ENCODE data around the gene MAPK13. TPM values are rescaled to one million over a fixed set of nuclear protein-coding genes. Genes with fewer than 3 reads are reported as not detected.
"Not testable (repeated sequence)": the region's sequence is repeated elsewhere in the genome, so short reads cannot be mapped to it uniquely, and the experiment has no call there.

Gene MAPK13
- total and polyA plus RNA-seq, 4 donors, result 2.2 to 20.3 (median 11.5) TPM

DNA sequence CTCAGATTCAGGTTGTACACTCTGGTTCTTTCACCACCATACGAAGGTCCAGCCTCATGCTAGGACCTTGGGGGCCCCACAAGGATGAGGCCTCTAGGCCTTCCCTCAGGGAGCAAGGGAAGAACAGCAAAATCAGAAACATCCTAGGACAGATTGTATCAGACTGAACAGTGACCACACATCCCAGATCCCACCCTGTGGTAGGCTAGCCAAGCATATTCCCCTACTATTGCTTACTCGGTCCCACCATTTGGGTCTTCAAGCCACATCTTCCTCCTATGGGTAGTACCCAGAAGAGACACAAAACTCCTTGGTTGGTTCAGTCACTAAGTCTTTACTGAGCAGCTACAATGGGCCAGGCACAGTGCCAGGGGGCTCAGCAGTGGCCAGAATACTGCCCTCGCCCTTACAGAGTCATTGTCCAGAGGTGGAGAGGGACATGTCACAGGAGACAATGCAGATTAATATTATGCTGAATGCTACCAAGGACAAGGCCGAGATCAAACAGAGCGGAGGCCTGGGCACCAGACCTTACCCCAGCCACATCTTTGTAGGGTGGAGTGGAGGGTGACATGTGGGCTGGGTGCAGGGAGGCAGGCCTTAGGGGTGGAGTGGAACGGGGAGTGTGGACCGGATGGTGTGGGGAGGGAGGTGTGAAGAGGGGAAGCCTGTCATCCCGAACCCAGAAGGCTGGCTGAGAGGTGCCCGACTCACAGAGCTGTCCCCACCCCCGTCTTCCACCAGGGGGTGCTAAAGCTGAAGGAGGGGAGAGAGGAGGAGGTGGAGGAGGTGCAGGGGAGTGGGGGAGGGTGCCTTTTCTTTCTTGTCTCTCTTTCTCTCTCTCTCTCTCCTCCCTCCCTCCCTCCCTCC, 6.8 kb upstream of the MAPK13 start:
- Histone ChIP-seq H3K27ac (ENCODE audit: low read depth in 1 of 2, low read length in 2 of 2) (no peak overlapping the region), H3K4me3 (ENCODE audit: low read length in 2 of 2) (no peak overlapping the region), H3K27me3 (ENCODE audit: control insufficient read depth in 1 of 2, insufficient read depth in 2 of 2, low read length in 1 of 2) (no peaks in the 10 kb centered on the region), H3K4me1 (ENCODE audit: control insufficient read depth in 1 of 2, insufficient read depth in 2 of 2, low read length in 2 of 2) (no peaks in the 10 kb centered on the region), H3K36me3 (ENCODE audit: control insufficient read depth in 1 of 2, insufficient read depth in 2 of 2, low read length in 1 of 2) (no peaks in the 10 kb centered on the region), H3K9me3 (ENCODE audit: control insufficient read depth, low read length) (no peaks in the 10 kb centered on the region)
- intact Hi-C loops (cut with DNase I), result loop anchor here (2.0 to 10.0 kb wide), 4 partner anchors 71 to 244 kb away; partner anchors contain the start of gene BRPF3 (in 1 of the 2)
- WGBS, 2 donors, result 37 to 41% methylated on average over 9 to 10 of the region's 10 CpGs
- peak; percentile 87 for ATAC-seq (ENCODE audit: low FRiP score)
- DNase-seq, result peak; percentile 88 to 92

DNA sequence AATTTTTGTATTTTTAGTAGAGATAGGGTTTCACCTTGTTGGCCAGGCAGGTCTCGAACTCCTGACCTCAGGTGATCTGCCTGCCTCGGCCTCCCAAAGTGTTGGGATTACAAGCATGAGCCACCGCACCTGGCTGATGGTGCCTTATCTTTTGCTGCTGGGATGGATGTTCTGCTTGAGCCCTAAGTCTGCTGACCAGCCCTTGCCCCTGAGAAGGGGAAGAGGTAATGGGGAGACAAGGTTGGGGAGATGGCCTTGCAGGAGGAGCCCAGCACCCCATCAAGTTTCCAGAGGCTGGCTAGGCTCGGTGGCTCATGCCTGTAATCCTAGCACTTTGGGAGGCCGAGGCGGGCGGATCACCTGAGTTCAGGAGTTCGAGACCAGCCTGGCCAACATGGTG, 6.0 kb upstream of the MAPK13 start:
- DNase-seq; ATAC-seq (ENCODE audit: low FRiP score); H3K27me3 ChIP-seq (ENCODE audit: control insufficient read depth in 1 of 2, insufficient read depth in 2 of 2, low read length in 1 of 2); H3K4me1 ChIP-seq (ENCODE audit: control insufficient read depth in 1 of 2, insufficient read depth in 2 of 2, low read length in 2 of 2); H3K9me3 ChIP-seq (ENCODE audit: control insufficient read depth, low read length); H3K4me3 ChIP-seq (ENCODE audit: low read length in 2 of 2); H3K36me3 ChIP-seq (ENCODE audit: control insufficient read depth in 1 of 2, insufficient read depth in 2 of 2, low read length in 1 of 2); H3K27ac ChIP-seq (ENCODE audit: low read depth in 1 of 2, low read length in 2 of 2): not testable (repeated sequence)
- 85 to 87% methylated on average over 5 to 8 of the region's 8 CpGs for WGBS, 2 donors
- intact Hi-C loops (cut with DNase I), result loop anchor here (2.0 to 10.0 kb wide), 4 partner anchors 70 to 243 kb away; partner anchors contain the start of gene BRPF3 (in 1 of the 2)

DNA sequence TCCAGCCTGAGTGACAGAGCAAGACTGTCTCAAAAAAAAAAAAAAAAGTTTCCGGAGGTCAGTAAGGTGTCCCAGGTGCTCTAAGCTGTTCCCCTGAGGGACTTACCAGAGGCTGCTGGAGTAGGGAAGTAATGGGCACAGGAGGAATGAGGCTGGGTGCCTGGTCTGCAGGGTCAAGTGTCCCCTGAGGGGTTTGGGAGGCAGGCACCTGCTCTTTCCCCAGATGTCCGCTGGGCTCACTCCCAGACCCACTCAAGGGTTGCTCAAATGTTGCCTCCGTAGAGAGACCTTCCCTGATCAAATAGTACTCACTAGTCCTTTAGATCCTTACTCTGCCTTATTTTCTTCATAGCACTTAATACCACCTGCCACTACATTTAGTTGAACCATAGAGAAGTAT, 5.4 kb upstream of the MAPK13 start:
- Histone ChIP-seq H3K27me3 (ENCODE audit: control insufficient read depth in 1 of 2, insufficient read depth in 2 of 2, low read length in 1 of 2) (no peaks in the 10 kb centered on the region), H3K4me1 (ENCODE audit: control insufficient read depth in 1 of 2, insufficient read depth in 2 of 2, low read length in 2 of 2) (no peaks in the 10 kb centered on the region), H3K4me3 (ENCODE audit: low read length in 2 of 2) (no peak overlapping the region), H3K27ac (ENCODE audit: low read depth in 1 of 2, low read length in 2 of 2) (no peak overlapping the region), H3K36me3 (ENCODE audit: control insufficient read depth in 1 of 2, insufficient read depth in 2 of 2, low read length in 1 of 2) (no peaks in the 10 kb centered on the region), H3K9me3 (ENCODE audit: control insufficient read depth, low read length) (no peaks in the 10 kb centered on the region)
- ATAC-seq (ENCODE audit: low FRiP score), result no peak
- 68 to 75% methylated on average over 3 of the region's 3 CpGs for WGBS, 2 donors
- intact Hi-C loops (cut with DNase I), result loop anchor here (2.0 to 10.0 kb wide), 4 partner anchors 70 to 242 kb away; partner anchors contain the start of gene BRPF3 (in 1 of the 2)
- DNase-seq, result no peak

DNA sequence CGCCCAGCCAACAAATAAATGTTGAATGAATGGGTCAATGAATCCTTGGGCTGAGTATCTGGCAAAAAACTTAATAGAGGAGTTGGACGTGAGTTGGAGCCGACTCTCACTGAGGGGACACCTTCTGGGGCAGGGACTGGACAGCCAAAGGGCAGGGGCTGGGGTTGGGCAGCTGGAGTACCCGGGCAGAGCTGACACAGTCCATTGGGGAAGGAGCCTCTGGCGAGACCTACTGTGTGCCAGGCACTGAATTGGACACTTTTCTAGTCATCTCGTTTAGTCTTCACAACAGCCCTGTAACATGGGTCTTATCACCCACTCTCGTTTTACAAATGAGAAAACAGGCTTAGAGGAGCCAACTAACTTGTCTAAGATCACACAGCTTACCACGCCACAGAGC, 4.7 kb upstream of the MAPK13 start:
- H3K9me3 ChIP-seq (ENCODE audit: control insufficient read depth, low read length), result no peaks in the 10 kb centered on the region
- no peak overlapping the region for H3K4me3 ChIP-seq (ENCODE audit: low read length in 2 of 2)
- intact Hi-C loops (cut with DNase I), result loop anchor here (2.0 to 10.0 kb wide), 2 partner anchors 69 kb away; partner anchors contain the start of gene BRPF3 (in 1 of the 2)
- DNase-seq (no peak), ATAC-seq (ENCODE audit: low FRiP score) (no peak)
- H3K4me1 ChIP-seq (ENCODE audit: control insufficient read depth in 1 of 2, insufficient read depth in 2 of 2, low read length in 2 of 2), result no peaks in the 10 kb centered on the region
- no peak overlapping the region for H3K27ac ChIP-seq (ENCODE audit: low read depth in 1 of 2, low read length in 2 of 2)
- no peaks in the 10 kb centered on the region for H3K27me3 ChIP-seq (ENCODE audit: control insufficient read depth in 1 of 2, insufficient read depth in 2 of 2, low read length in 1 of 2)
- no peaks in the 10 kb centered on the region for H3K36me3 ChIP-seq (ENCODE audit: control insufficient read depth in 1 of 2, insufficient read depth in 2 of 2, low read length in 1 of 2)
- 75 to 76% methylated on average over 8 of the region's 8 CpGs for WGBS, 2 donors

DNA sequence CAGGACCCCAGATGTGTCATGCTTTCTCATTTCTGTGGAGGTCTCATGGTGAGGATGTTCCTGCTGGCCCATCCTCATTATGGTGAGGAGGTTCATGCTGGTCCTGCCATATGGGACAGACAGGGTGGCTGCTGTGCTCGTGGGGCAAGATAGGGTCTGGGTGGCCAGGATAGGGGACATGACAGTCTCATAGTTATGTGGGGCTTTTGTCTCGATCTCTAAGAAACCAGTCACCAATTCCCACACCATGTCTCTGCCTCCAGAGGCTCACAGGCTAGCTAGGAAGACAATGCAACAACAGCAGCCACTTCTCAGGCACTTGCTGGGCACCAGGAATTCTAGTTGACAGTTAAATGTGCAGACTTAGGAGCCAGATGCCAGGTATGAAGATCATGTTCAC, 4.2 kb upstream of the MAPK13 start:
- intact Hi-C loops (cut with DNase I), result loop anchor here in 1 of 2 donors (10.0 kb wide), 1 partner anchor 69 kb away; the partner anchor contains the start of gene BRPF3
- no peaks in the 10 kb centered on the region for H3K27me3 ChIP-seq (ENCODE audit: control insufficient read depth in 1 of 2, insufficient read depth in 2 of 2, low read length in 1 of 2)

DNA sequence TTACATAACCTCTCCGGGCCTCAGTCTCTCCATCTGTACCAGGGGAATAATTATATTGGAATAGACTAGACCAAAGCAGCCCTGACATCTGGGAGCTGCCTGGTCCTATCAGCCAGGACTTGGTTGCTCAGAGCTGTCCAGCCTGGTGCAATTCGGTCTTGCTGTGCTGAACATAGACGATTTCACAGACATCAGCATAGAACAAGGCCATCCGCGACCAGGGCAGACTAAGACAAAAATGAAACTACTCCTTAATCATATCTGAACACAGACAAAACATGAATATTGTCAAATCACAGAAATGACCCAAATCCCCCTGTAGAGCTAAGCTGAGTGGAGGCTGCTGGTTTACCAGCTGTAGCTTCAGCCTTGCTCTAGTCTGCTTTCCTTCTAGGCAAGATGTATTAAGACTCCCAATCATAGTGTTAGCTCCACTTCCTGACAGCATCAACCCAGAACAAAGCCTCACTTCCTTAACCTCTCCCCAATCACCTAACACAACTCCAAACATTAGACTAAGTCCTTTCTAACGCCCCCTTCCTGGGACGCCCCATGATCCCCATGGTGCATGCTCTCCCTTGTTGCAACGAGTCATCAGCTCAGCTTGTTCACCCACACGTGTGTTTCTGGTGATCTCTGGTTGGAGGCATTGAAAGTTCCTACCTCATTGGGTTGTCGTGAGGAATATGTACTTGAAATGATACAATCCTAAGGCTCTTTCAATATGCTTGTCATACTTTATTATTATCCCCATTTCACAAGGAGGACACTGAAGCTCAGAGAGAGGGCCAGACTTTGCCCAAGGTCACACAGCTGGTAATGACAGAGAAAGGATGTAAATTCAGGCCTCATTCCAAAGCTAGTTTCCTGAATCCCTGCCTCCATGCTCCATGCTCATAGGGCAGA, 3.5 kb upstream of the MAPK13 start:
- Histone ChIP-seq H3K9me3 (ENCODE audit: control insufficient read depth, low read length) (no peaks in the 10 kb centered on the region), H3K27me3 (ENCODE audit: control insufficient read depth in 1 of 2, insufficient read depth in 2 of 2, low read length in 1 of 2) (no peaks in the 10 kb centered on the region), H3K36me3 (ENCODE audit: control insufficient read depth in 1 of 2, insufficient read depth in 2 of 2, low read length in 1 of 2) (no peaks in the 10 kb centered on the region), H3K4me1 (ENCODE audit: control insufficient read depth in 1 of 2, insufficient read depth in 2 of 2, low read length in 2 of 2) (no peaks in the 10 kb centered on the region), H3K4me3 (ENCODE audit: low read length in 2 of 2) (no peak overlapping the region), H3K27ac (ENCODE audit: low read depth in 1 of 2, low read length in 2 of 2) (no peak overlapping the region)
- intact Hi-C loops (cut with DNase I), result loop anchor here in 1 of 2 donors (10.0 kb wide), 1 partner anchor 68 kb away; the partner anchor contains the start of gene BRPF3
- ATAC-seq (ENCODE audit: low FRiP score) (no peak), DNase-seq (no peak)
- WGBS, 2 donors, result 82% methylated on average over 10 of the region's 10 CpGs

More for the DNA sequence above, 4.2 kb upstream of the MAPK13 start:
- Histone ChIP-seq H3K27ac (ENCODE audit: low read depth in 1 of 2, low read length in 2 of 2) (no peak overlapping the region), H3K4me1 (ENCODE audit: control insufficient read depth in 1 of 2, insufficient read depth in 2 of 2, low read length in 2 of 2) (no peaks in the 10 kb centered on the region), H3K36me3 (ENCODE audit: control insufficient read depth in 1 of 2, insufficient read depth in 2 of 2, low read length in 1 of 2) (no peaks in the 10 kb centered on the region), H3K4me3 (ENCODE audit: low read length in 2 of 2) (no peak overlapping the region), H3K9me3 (ENCODE audit: control insufficient read depth, low read length) (no peaks in the 10 kb centered on the region)
- DNase-seq (no peak), ATAC-seq (ENCODE audit: low FRiP score) (no peak)
- WGBS, 2 donors, result 78 to 86% methylated on average over 2 of the region's 2 CpGs

DNA sequence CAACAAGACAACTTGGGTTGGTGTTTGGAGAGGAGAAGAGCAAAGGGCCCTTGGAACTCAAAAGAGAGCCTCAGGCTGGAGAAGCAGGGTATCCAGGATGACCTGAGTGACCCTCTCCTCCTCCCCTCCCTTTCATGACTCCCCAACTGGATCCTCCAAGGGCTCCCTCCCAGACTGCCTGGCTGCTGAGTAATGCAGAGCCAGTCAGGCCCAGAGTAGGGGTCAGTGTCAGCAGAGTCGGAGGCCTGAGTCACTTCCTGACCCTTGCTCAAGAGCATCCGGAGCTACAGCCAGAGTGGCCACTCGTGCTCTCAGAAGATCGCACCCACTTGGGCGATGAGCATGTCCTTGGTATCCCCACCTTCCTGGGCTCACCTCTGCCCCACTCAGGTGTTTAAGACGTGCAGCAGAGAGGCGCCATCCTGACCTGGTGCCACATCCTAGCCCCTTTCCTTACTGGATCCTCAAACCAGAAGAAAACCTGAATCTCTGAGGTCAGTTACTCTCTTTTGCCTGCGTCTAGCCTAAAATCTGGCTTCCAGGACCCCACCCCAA, 2.8 kb upstream of the MAPK13 start:
- Histone ChIP-seq H3K4me1 (ENCODE audit: control insufficient read depth in 1 of 2, insufficient read depth in 2 of 2, low read length in 2 of 2) (no peaks in the 10 kb centered on the region), H3K36me3 (ENCODE audit: control insufficient read depth in 1 of 2, insufficient read depth in 2 of 2, low read length in 1 of 2) (no peaks in the 10 kb centered on the region), H3K27ac (ENCODE audit: low read depth in 1 of 2, low read length in 2 of 2) (no peak overlapping the region), H3K27me3 (ENCODE audit: control insufficient read depth in 1 of 2, insufficient read depth in 2 of 2, low read length in 1 of 2) (no peaks in the 10 kb centered on the region), H3K4me3 (ENCODE audit: low read length in 2 of 2) (no peak overlapping the region), H3K9me3 (ENCODE audit: control insufficient read depth, low read length) (no peaks in the 10 kb centered on the region)
- DNase-seq (peak in 1 of 2 donors; percentile 87), ATAC-seq (ENCODE audit: low FRiP score) (peak; percentile 61)
- WGBS, 2 donors, result 85 to 87% methylated on average over 8 of the region's 8 CpGs
- intact Hi-C loops (cut with DNase I), result loop anchor here in 1 of 2 donors (10.0 kb wide), 1 partner anchor 67 kb away; the partner anchor contains the start of gene BRPF3

DNA sequence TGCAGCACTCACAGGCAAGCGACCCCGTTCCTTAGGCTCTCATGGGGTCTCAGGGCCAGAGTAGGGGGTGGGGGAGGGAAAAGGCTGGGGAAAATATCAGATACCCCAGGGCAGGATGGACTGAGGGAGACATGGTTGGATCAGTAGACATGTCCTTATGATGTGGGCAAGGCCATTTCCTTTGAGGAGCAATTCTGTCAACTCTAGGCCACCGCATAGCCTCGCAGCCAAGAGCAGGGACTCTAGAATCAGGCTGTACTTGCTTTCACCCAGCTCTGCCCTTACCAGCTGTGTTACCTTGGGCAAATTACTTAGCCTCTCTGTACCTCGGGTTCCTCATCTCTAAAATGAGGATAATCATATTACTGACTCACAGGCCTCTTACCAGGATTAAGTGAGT, 2.2 kb upstream of the MAPK13 start:
- Histone ChIP-seq H3K27ac (ENCODE audit: low read depth in 1 of 2, low read length in 2 of 2) (no peak overlapping the region), H3K4me1 (ENCODE audit: control insufficient read depth in 1 of 2, insufficient read depth in 2 of 2, low read length in 2 of 2) (no peaks in the 10 kb centered on the region), H3K9me3 (ENCODE audit: control insufficient read depth, low read length) (no peaks in the 10 kb centered on the region), H3K4me3 (ENCODE audit: low read length in 2 of 2) (no peak overlapping the region), H3K27me3 (ENCODE audit: control insufficient read depth in 1 of 2, insufficient read depth in 2 of 2, low read length in 1 of 2) (no peaks in the 10 kb centered on the region), H3K36me3 (ENCODE audit: control insufficient read depth in 1 of 2, insufficient read depth in 2 of 2, low read length in 1 of 2) (no peaks in the 10 kb centered on the region)
- no peak for ATAC-seq (ENCODE audit: low FRiP score)
- 95 to 97% methylated on average over 5 of the region's 5 CpGs for WGBS, 2 donors
- intact Hi-C loops (cut with DNase I), result loop anchor here in 1 of 2 donors (10.0 kb wide), 1 partner anchor 67 kb away; the partner anchor contains the start of gene BRPF3
- no peak for DNase-seq

All from aorta (tissue), 5 donors.